ENCODE results near the gene TADA2A. TPM values are rescaled to one million over a fixed set of nuclear protein-coding genes. Genes with fewer than 3 reads are reported as not detected.

Gene TADA2A
- polyA plus RNA-seq, 2 of the 4 experiments (the other 2 are of a cell fraction) = 9.9 to 27.1 TPM

- Histone ChIP-seq H3K4me1 (peaks cover 22% of the 10 kb centered on the region), H3K9me3 (no peaks in the 10 kb centered on the region), H3K4me2 (no peak overlapping the region), H3K27ac (no peak overlapping the region), H3K4me3 (no peak overlapping the region)
- 7% methylated on average over 1 of the region's 1 CpG for WGBS (ENCODE audit: missing lambda C conversion rate)
- TF ChIP-seq JUNB (IDR thresholded peaks at IDR 0.05) (no peak), CEBPB (IDR thresholded peaks at IDR 0.05) (peak in 1 of 2 experiments; percentile 27; a peak in 1 of 4 replicates), RAD21 (conservative IDR thresholded peaks at IDR 0.05 in 1 of 2, IDR thresholded peaks at IDR 0.05 in 1 of 2) (no peak), RNF2 (IDR thresholded peaks at IDR 0.05; ENCODE audit: borderline replicate concordance, low read depth) (no peak)
- ChIA-PET POLR2A (interaction anchor here (0.9 kb wide), 1 partner anchor 41 kb away, joined by 3 read pairs; the partner anchor contains the start of genes ACACA and TADA2A), CTCF (interaction anchor here (0.6 to 2.3 kb wide), 5 partner anchors 8 to 422 kb away, joined by 3 to 24 read pairs (median 4); partner anchors contain the start of gene C17orf78)
- ATAC-seq (peak in 1 of 2 experiments; percentile 53; a peak in 1 of 6 replicates), FAIRE-seq (no peak), DNase-seq (ENCODE audit: low read depth in 1 of 2, low spot score in 1 of 2) (peak in 1 of 2 experiments; percentile 23)
Measured at GRCh38 chr17:37365589-37365988, 41.1 kb upstream of the TADA2A start.

GRCh38 chr17:37368577-37368976 lies 38.1 kb upstream of the TADA2A start:
- ChIA-PET POLR2A (interaction anchor here (2.4 kb wide), 1 partner anchor 10 kb away, joined by 14 read pairs; no protein-coding TSS in a partner anchor), CTCF (interaction anchor here (0.7 to 1.8 kb wide), 4 partner anchors 10 to 69 kb away, joined by 3 to 6 read pairs (median 4); no protein-coding TSS in a partner anchor)
- Histone ChIP-seq H3K4me1 (peaks cover 10% of the 10 kb centered on the region; the same call in 2 of the 3 replicates), H3K4me3 (no peak overlapping the region), H3K27ac (peak overlapping the region in 1 of 2 experiments; percentile 25; a peak in 2 of 6 replicates), H3K9me3 (no peaks in the 10 kb centered on the region), H3K4me2 (no peak overlapping the region)
- FAIRE-seq (no peak), DNase-seq (ENCODE audit: low read depth in 1 of 2, low spot score in 1 of 2) (no peak), ATAC-seq (no peak)
- TF ChIP-seq NFE2L2 (conservative IDR thresholded peaks at IDR 0.05; ENCODE audit: low read length) (no peak), NR3C1 (IDR thresholded peaks at IDR 0.05) (no peak), PHF8 (IDR thresholded peaks at IDR 0.05; ENCODE audit: borderline replicate concordance, low read depth) (no peak), HDAC2 (IDR thresholded peaks at IDR 0.05) (no peak), EHMT2 (IDR thresholded peaks at IDR 0.05; ENCODE audit: low read depth) (no peak), RAD21 (conservative IDR thresholded peaks at IDR 0.05 in 1 of 2, IDR thresholded peaks at IDR 0.05 in 1 of 2) (no peak), JUN (IDR thresholded peaks at IDR 0.05) (no peak)
- WGBS (ENCODE audit: missing lambda C conversion rate) = 82% methylated on average over 3 of the region's 3 CpGs

DNA sequence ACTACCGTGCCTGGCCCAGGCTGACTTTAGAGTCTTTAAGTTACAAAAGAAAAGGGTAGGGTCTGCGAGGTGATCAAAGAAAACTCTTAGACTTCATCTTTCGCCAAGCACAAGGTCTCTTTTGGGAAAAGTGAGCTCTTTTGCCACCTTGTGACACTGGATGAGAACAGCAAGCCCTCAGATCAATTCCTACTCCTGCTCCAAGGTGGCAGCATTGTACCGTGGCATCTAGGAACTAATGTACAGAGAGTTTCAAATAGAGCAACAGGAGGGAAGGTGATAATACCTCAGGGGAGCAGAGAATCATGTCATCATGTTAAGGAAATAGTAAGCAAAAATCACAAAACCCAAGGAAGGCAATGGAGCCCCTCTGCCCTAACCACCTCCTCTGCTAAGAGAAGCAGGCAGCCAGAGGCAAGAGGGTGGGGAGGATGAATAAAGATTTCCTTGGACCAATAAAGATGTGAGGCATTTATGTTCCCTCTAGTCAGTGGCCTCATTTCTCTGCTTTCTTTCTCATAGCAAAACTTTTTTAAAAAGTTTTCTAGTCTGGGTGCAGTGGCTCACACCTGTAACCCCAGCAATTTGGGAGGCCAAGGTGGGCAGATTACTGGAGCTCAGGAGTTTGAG lies 33.0 kb upstream of the TADA2A start:
- ChIA-PET CTCF (interaction anchor here (0.5 to 8.4 kb wide), 109 partner anchors 9 to 940 kb away, joined by 3 to 204 read pairs (median 4); partner anchors contain the start of genes ACACA, HNF1B, SYNRG and TADA2A), POLR2A (interaction anchor here (0.6 to 1.8 kb wide), 5 partner anchors 12 to 155 kb away, joined by 3 to 17 read pairs (median 3); partner anchors contain the start of genes ACACA and TADA2A)
- Histone ChIP-seq H3K4me3 (no peak overlapping the region), H3K4me1 (peaks cover 2% of the 10 kb centered on the region; the same call in 1 of the 3 replicates), H3K9me3 (no peaks in the 10 kb centered on the region), H3K4me2 (no peak overlapping the region), H3K27ac (peak overlapping the region in 1 of 2 experiments; percentile 54; a peak in 3 of 6 replicates)
- 6% methylated on average over 4 of the region's 4 CpGs for WGBS (ENCODE audit: missing lambda C conversion rate)
- ATAC-seq (peak; percentile 98 to 99), DNase-seq (ENCODE audit: low read depth in 1 of 2, low spot score in 1 of 2) (peak; percentile 82 to 91), FAIRE-seq (no peak)
- TF ChIP-seq MAZ (IDR thresholded peaks at IDR 0.05; ENCODE audit: borderline replicate concordance, low read depth, low read length) = no peak
- no peak for TF ChIP-seq EP300 (IDR thresholded peaks at IDR 0.05)
- TF ChIP-seq KDM1A (IDR thresholded peaks at IDR 0.05; ENCODE audit: low read depth) = no peak
- TF ChIP-seq NFE2L2 (conservative IDR thresholded peaks at IDR 0.05; ENCODE audit: low read length) = no peak
- no peak for TF ChIP-seq JUNB (IDR thresholded peaks at IDR 0.05)
- no peak for TF ChIP-seq HES2 (IDR thresholded peaks at IDR 0.05)
- no peak for TF ChIP-seq POLR2AphosphoS2 (conservative IDR thresholded peaks at IDR 0.05; ENCODE audit: low read length)
- TF ChIP-seq HEYL (CRISPR knock-in tag; IDR thresholded peaks at IDR 0.05) = no peak
- no peak for TF ChIP-seq MYC (IDR thresholded peaks at IDR 0.05; ENCODE audit: borderline replicate concordance, low read length)
- no peak for TF ChIP-seq HOXB5 (CRISPR knock-in tag; IDR thresholded peaks at IDR 0.05)
- no peak for TF ChIP-seq SREBF2 (IDR thresholded peaks at IDR 0.05)
- TF ChIP-seq, protein P1, sequence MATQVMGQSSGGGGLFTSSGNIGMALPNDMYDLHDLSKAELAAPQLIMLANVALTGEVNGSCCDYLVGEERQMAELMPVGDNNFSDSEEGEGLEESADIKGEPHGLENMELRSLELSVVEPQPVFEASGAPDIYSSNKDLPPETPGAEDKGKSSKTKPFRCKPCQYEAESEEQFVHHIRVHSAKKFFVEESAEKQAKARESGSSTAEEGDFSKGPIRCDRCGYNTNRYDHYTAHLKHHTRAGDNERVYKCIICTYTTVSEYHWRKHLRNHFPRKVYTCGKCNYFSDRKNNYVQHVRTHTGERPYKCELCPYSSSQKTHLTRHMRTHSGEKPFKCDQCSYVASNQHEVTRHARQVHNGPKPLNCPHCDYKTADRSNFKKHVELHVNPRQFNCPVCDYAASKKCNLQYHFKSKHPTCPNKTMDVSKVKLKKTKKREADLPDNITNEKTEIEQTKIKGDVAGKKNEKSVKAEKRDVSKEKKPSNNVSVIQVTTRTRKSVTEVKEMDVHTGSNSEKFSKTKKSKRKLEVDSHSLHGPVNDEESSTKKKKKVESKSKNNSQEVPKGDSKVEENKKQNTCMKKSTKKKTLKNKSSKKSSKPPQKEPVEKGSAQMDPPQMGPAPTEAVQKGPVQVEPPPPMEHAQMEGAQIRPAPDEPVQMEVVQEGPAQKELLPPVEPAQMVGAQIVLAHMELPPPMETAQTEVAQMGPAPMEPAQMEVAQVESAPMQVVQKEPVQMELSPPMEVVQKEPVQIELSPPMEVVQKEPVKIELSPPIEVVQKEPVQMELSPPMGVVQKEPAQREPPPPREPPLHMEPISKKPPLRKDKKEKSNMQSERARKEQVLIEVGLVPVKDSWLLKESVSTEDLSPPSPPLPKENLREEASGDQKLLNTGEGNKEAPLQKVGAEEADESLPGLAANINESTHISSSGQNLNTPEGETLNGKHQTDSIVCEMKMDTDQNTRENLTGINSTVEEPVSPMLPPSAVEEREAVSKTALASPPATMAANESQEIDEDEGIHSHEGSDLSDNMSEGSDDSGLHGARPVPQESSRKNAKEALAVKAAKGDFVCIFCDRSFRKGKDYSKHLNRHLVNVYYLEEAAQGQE (IDR thresholded peaks at IDR 0.05) = no peak
- TF ChIP-seq HOXA7 (CRISPR knock-in tag; IDR thresholded peaks at IDR 0.05) = no peak
- TF ChIP-seq GATA3 (IDR thresholded peaks at IDR 0.05; ENCODE audit: borderline replicate concordance) = no peak
- TF ChIP-seq TFCP2L1 (CRISPR knock-in tag; IDR thresholded peaks at IDR 0.05) = no peak
- TF ChIP-seq CEBPB (IDR thresholded peaks at IDR 0.05) = no peak
- TF ChIP-seq KDM5A (IDR thresholded peaks at IDR 0.05) = no peak
- no peak for TF ChIP-seq ZFP36 (IDR thresholded peaks at IDR 0.05; ENCODE audit: borderline replicate concordance, partially characterized antibody)
- TF ChIP-seq FOXS1 (CRISPR knock-in tag; IDR thresholded peaks at IDR 0.05) = no peak
- no peak for TF ChIP-seq ELK1 (IDR thresholded peaks at IDR 0.05; ENCODE audit: low read depth, low read length)
- TF ChIP-seq CBX8 (IDR thresholded peaks at IDR 0.05) = no peak
- no peak for TF ChIP-seq PHF8 (IDR thresholded peaks at IDR 0.05; ENCODE audit: borderline replicate concordance, low read depth)
- no peak for TF ChIP-seq CBX2 (IDR thresholded peaks at IDR 0.05; ENCODE audit: borderline replicate concordance, low read depth)
